A549 (cell line): ENCODE data around the gene TDRD3. TPM values are rescaled to one million over a fixed set of nuclear protein-coding genes. Genes with fewer than 3 reads are reported as not detected.

ENCODE experiments used
- ATAC-seq, 2 experiments: fragments of 200-7000 bp in 1 of 2; fragments of >200 bp in 1 of 2; cut with Nextera tagmentation in 1 of 2; cut with Tn5 transposase in 1 of 2; 3 replicates each; pipeline versions ENCODE4 v1.8.0 to v1.9.1; 2018 to 2020; ENCODE audit warnings: mild to moderate bottlenecking in 1 of 2, moderate library complexity in 1 of 2
- CTCF ChIA-PET: fragments of 300-600 bp; sonication (Branson Sonifier 250); formaldehyde crosslinking; extraction: SDS; loops from one replicate; lab custom pipeline; 2021; ENCODE audit warnings: antibody characterized with exemption, inconsistent platforms; lab: Yijun Ruan, JAX
- POLR2A ChIA-PET: fragments of 350-600 bp; formaldehyde crosslinking; extraction: SDS; loops from one replicate; lab custom pipeline; 2021; ENCODE audit warnings: antibody characterized with exemption, inconsistent platforms; lab: Yijun Ruan, JAX
- DNase-seq, 2 experiments: peaks; one replicate each; pipeline versions ENCODE4 v3.0.0 to v3.0.0-alpha.2; 2011 to 2016; ENCODE audit warnings: low read depth in 1 of 2, low spot score in 1 of 2
- FAIRE-seq: peaks from 2 replicates; lab custom pipeline; 2011; peaks lifted over from hg19 to GRCh38; lab: Jason Lieb, UNC
- H3K27ac ChIP-seq, 2 experiments: fragments of >200 bp; sonication (Bioruptor Twin); formaldehyde crosslinking; 3 replicates each; pipeline ENCODE4 v1.5.1; 2016 to 2017
- H3K4me1 ChIP-seq: fragments of >200 bp; sonication (Bioruptor Twin); formaldehyde crosslinking; 3 replicates; pipeline ENCODE4 v1.6.1; 2016
- H3K4me2 ChIP-seq: fragments of >200 bp; sonication (Bioruptor Twin); formaldehyde crosslinking; 3 replicates; pipeline ENCODE4 v1.6.1; 2016
- H3K4me3 ChIP-seq: fragments of >200 bp; sonication (Bioruptor Twin); formaldehyde crosslinking; 3 replicates; pipeline ENCODE4 v1.5.1; 2016
- H3K9me3 ChIP-seq: fragments of >200 bp; sonication (Bioruptor Twin); formaldehyde crosslinking; 3 replicates; pipeline ENCODE4 v1.6.1; 2016
- MAFK ChIP-seq: fragments of 450-650 bp; IDR thresholded peaks from 2 replicates; pipeline ENCODE4 v1.6.1; 2014; ENCODE audit not compliant: partially characterized antibody
- WGBS: methylation state at CpG from one replicate; pipeline ENCODE4 v1.1.6; 2017; ENCODE audit errors: missing lambda C conversion rate; 5-methylcytosine and 5-hydroxymethylcytosine counted together
- polyA plus RNA-seq, 4 experiments: library from polyadenylated mRNA; depleted of rRNA in 3 of 4; stranded (reverse); fragments of >200 nt; fragmentation: RNase III in 1 of 4; extraction: RNeasy Plus Mini Kit Qiagen cat#74134 plus additional on column Dnase treatment in 1 of 4; gene quantifications; 2 replicates in 3 of 4; 3 replicates in 1 of 4; pipeline ENCODE4 v1.2.3, GENCODE V29; 2011 to 2017
- small RNA-seq, 6 experiments: library from RNA; depleted of rRNA; stranded (forward); fragments of <200 nt; gene quantifications; one replicate each; pipeline ENCODE3, GENCODE V24; 2012
- TF ChIP-seq, protein P1 (sequence below): fragments of 450-650 bp; IDR thresholded peaks from 2 replicates; pipeline ENCODE4 v1.6.1; 2014; ENCODE audit warnings: antibody characterized with exemption

Gene TDRD3
- polyA plus RNA-seq, 2 of the 4 experiments (the other 2 are of a cell fraction), result 5.7 to 11.8 TPM

- ChIA-PET POLR2A (no interaction called here), CTCF (no interaction called here)
- 26% methylated on average over 1 of the region's 1 CpG for WGBS
These were observed 226.1 kb downstream of the TDRD3 start for GRCh38 chr13:60623151-60623550.

More at GRCh38 chr13:60623151-60623550, 226.1 kb downstream of the TDRD3 start:
- H3K4me3 ChIP-seq, result no peak overlapping the region
- DNase-seq (no peak), FAIRE-seq (no peak), ATAC-seq (no peak)
- H3K27ac ChIP-seq, result no peak overlapping the region
- H3K9me3 ChIP-seq, result no peaks in the 10 kb centered on the region
- no peak for TF ChIP-seq MAFK
- TF ChIP-seq, protein P1, sequence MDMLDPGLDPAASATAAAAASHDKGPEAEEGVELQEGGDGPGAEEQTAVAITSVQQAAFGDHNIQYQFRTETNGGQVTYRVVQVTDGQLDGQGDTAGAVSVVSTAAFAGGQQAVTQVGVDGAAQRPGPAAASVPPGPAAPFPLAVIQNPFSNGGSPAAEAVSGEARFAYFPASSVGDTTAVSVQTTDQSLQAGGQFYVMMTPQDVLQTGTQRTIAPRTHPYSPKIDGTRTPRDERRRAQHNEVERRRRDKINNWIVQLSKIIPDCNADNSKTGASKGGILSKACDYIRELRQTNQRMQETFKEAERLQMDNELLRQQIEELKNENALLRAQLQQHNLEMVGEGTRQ, result no peak
- no peak overlapping the region for H3K4me2 ChIP-seq
- no peaks in the 10 kb centered on the region for H3K4me1 ChIP-seq

Small RNA genes within 50 kb of the gene (small RNA-seq; reads per million reads assigned to genes)
- gene RNA5SP31, result 0 reads per million in 6 experiments

Other genes with a start within 250 kb of the TDRD3 start
- gene DIAPH3, start 233.3 kb upstream of the TDRD3 start, polyA plus RNA-seq (2011; rRNA removed), result 11.3 and 13.6 TPM in 2 replicates
- gene DIAPH3, start 233.3 kb upstream of the TDRD3 start, polyA plus RNA-seq (2017; fragmentation: RNase III; extraction: RNeasy Plus Mini Kit Qiagen cat#74134 plus additional on column Dnase treatment), result 9.4 to 11.8 TPM (median 10.8 TPM) in 3 replicates